Measurements from ENCODE around the gene NAGPA.

DNA sequence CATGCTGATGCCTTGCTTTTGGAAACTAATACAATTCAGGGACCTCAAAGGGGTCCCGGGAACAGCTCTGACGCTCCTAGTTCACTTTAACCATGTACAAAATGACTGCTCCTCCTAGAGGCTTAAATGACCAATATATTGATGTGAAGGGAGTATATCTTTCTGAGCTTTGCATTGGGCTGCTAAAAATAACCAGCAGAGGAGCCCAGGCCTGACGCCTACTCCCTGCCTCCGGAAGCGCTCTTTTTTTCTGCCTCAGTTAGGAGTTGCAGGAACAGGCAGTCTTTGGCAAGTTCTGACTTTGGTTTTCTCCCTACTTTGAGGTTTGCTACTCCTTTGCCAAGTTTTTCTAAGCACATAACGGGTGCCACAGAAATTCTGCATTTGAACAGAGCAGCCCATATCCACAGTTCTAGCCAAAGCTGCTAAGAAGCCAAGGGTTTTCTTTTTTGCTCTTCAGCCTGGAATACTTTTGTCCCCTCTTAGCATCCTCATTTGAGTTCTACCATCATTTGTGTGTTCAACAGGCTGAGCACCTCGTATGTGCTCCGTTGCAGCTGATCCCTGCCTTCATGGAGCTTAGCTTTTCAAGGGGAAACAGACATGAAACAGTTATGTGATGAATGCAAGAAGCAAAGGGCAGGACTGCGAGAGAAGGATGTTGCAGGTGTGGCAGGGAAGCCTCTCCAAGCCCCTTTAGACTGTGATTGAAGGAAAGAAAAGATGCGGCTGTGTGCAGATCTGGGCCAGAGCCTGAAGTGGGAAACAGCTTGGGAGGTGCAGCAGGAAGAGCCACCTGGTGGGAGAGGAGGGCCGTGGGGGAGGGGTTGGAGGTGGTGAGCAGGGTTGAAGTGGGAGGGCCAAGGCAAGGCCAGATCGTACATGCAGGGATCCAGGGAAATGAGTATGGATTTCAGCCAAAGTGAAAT lies 2.8 kb upstream of the NAGPA start:
- no peak for TF ChIP-seq CTCF (IDR thresholded peaks at IDR 0.05)
- no peak for TF ChIP-seq POLR2A (IDR thresholded peaks at IDR 0.05)

All from thyroid gland (tissue), 4 donors.